ENCODE measurements around the gene ULBP2.
"Not testable (repeated sequence)": the region's sequence is repeated elsewhere in the genome, so short reads cannot be mapped to it uniquely, and the experiment has no call there.

GRCh38 chr6:149959806-149960205 lies 18.0 kb downstream of the ULBP2 start:
- not testable (repeated sequence) for TF ChIP-seq CTCF (IDR thresholded peaks at IDR 0.05); CHD2 (IDR thresholded peaks at IDR 0.05; ENCODE audit: low read length, partially characterized antibody); CEBPB (IDR thresholded peaks at IDR 0.05); EP300 (IDR thresholded peaks at IDR 0.05); RARB (CRISPR knock-in tag; IDR thresholded peaks at IDR 0.05); POLR2A (IDR thresholded peaks at IDR 0.05; ENCODE audit: low read length); GATA3 (IDR thresholded peaks at IDR 0.05; ENCODE audit: borderline replicate concordance); ATOH8 (CRISPR knock-in tag; IDR thresholded peaks at IDR 0.05; ENCODE audit: low read depth)
- TF ChIP-seq, protein P1, sequence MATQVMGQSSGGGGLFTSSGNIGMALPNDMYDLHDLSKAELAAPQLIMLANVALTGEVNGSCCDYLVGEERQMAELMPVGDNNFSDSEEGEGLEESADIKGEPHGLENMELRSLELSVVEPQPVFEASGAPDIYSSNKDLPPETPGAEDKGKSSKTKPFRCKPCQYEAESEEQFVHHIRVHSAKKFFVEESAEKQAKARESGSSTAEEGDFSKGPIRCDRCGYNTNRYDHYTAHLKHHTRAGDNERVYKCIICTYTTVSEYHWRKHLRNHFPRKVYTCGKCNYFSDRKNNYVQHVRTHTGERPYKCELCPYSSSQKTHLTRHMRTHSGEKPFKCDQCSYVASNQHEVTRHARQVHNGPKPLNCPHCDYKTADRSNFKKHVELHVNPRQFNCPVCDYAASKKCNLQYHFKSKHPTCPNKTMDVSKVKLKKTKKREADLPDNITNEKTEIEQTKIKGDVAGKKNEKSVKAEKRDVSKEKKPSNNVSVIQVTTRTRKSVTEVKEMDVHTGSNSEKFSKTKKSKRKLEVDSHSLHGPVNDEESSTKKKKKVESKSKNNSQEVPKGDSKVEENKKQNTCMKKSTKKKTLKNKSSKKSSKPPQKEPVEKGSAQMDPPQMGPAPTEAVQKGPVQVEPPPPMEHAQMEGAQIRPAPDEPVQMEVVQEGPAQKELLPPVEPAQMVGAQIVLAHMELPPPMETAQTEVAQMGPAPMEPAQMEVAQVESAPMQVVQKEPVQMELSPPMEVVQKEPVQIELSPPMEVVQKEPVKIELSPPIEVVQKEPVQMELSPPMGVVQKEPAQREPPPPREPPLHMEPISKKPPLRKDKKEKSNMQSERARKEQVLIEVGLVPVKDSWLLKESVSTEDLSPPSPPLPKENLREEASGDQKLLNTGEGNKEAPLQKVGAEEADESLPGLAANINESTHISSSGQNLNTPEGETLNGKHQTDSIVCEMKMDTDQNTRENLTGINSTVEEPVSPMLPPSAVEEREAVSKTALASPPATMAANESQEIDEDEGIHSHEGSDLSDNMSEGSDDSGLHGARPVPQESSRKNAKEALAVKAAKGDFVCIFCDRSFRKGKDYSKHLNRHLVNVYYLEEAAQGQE (IDR thresholded peaks at IDR 0.05) = not testable (repeated sequence)
- TF ChIP-seq, protein P2, sequence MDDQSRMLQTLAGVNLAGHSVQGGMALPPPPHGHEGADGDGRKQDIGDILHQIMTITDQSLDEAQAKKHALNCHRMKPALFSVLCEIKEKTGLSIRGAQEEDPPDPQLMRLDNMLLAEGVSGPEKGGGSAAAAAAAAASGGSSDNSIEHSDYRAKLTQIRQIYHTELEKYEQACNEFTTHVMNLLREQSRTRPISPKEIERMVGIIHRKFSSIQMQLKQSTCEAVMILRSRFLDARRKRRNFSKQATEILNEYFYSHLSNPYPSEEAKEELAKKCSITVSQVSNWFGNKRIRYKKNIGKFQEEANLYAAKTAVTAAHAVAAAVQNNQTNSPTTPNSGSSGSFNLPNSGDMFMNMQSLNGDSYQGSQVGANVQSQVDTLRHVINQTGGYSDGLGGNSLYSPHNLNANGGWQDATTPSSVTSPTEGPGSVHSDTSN (IDR thresholded peaks at IDR 0.05) = not testable (repeated sequence)
